GM06990 (cell line): ENCODE data around the gene AMY1A.
"Not testable (repeated sequence)": the region's sequence is repeated elsewhere in the genome, so short reads cannot be mapped to it uniquely, and the experiment has no call there.

ENCODE experiments used
- DNase-seq: peaks from one replicate; pipeline ENCODE4 v3.0.0-alpha.2; 2011; ENCODE audit not compliant: insufficient read length; ENCODE audit errors: extremely low read depth
- H3K27me3 ChIP-seq: replicated peaks from 2 replicates; pipeline ENCODE4 v1.6.0; 2011; ENCODE audit warnings: low read length; ENCODE audit not compliant: control insufficient read depth, insufficient read depth
- H3K36me3 ChIP-seq: 2 replicates; pipeline ENCODE4 v1.5.1; 2011; ENCODE audit warnings: low read length; ENCODE audit not compliant: control insufficient read depth, insufficient read depth
- H3K4me3 ChIP-seq: replicated peaks from 2 replicates; pipeline ENCODE4 v1.5.1; 2011; ENCODE audit warnings: low read depth, mild to moderate bottlenecking, control low read depth, low read length

AMY1A gene

GRCh38 chr1:103707670-103708069 is 52.1 kb downstream of the AMY1A start:
- not testable (repeated sequence) for H3K27me3 ChIP-seq, DNase-seq, H3K4me3 ChIP-seq, H3K36me3 ChIP-seq

- not testable (repeated sequence) for H3K4me3 ChIP-seq, H3K27me3 ChIP-seq, DNase-seq, H3K36me3 ChIP-seq
Measured at GRCh38 chr1:103710381-103710780, 54.8 kb downstream of the AMY1A start.
